Stomach (tissue), 9 donors: ENCODE measurements around the gene GUCY1A2. TPM values are rescaled to one million over a fixed set of nuclear protein-coding genes. Genes with fewer than 3 reads are reported as not detected.

Experiments
- DNase-seq, 2 donors: peaks; one replicate each; pipeline versions ENCODE4 v3.0.0 to v3.0.0-alpha.2; 2013 to 2019
- H3K27ac ChIP-seq, 5 donors: fragments of 200-600 bp in 4 of 5; sonication (generic) in 4 of 5; one replicate each; pipeline ENCODE4 v1.5.1; 2013 to 2019; ENCODE audit warnings: mild to moderate bottlenecking in 1 of 5, moderate library complexity in 1 of 5
- H3K27me3 ChIP-seq, 3 donors: fragments of 200-600 bp; sonication (generic); one replicate each; pipeline ENCODE4 v1.5.1; 2017 to 2019; ENCODE audit warnings: mixed run types in 1 of 3
- H3K36me3 ChIP-seq, 4 donors: fragments of 200-600 bp; sonication (generic); 1 replicate in 3 of 4; 2 replicates in 1 of 4; pipeline ENCODE4 v1.5.1; 2016 to 2019
- H3K4me1 ChIP-seq, 4 donors: fragments of 200-600 bp; sonication (generic); one replicate each; pipeline ENCODE4 v1.5.1; 2016 to 2019
- H3K4me3 ChIP-seq, 4 donors: fragments of 200-600 bp; sonication (generic) in 3 of 4; one replicate each; pipeline ENCODE4 v1.5.1; 2016 to 2019; ENCODE audit warnings: mild to moderate bottlenecking in 1 of 4
- H3K9me3 ChIP-seq, 4 donors: fragments of 200-600 bp; sonication (generic); one replicate each; pipeline ENCODE4 v1.5.1; 2016 to 2019
- EP300 ChIP-seq: sonication (generic); formaldehyde crosslinking; IDR thresholded peaks from one replicate; pipeline ENCODE4 v1.6.1; 2017; ENCODE audit warnings: antibody characterized with exemption
- POLR2A ChIP-seq, 4 donors: fragments of 450-650 bp; IDR thresholded peaks; one replicate each; pipeline ENCODE4 v1.6.1; 2016; ENCODE audit warnings: antibody characterized with exemption in 4 of 4, control low read depth in 2 of 4, mild to moderate bottlenecking in 1 of 4, moderate library complexity in 1 of 4
- POLR2AphosphoS5 ChIP-seq, 3 donors: sonication (generic); formaldehyde crosslinking; IDR thresholded peaks; one replicate each; pipeline ENCODE4 v1.6.1; 2016; ENCODE audit warnings: antibody characterized with exemption in 3 of 3
- WGBS, 5 donors: extraction: QIAGEN DNeasy Blood & Tissue Kit in 3 of 5; methylation state at CpG; one replicate each; pipeline versions ENCODE4 v1.1.5 to v1.1.7; 2013 to 2018; 5-methylcytosine and 5-hydroxymethylcytosine counted together
- intact Hi-C: fragments of 100-400 bp; cut with DNase I; formaldehyde crosslinking; loops from one replicate; pipeline ENCODE4 v1.15.1; 2023; ENCODE audit warnings: low total_unique reads
- polyA plus RNA-seq, 3 donors: library from polyadenylated mRNA; stranded (reverse); fragments of 200-250 nt; gene quantifications; one replicate each; pipeline ENCODE4 v1.2.3, GENCODE V29; 2013
- total RNA-seq, 5 donors: library from RNA; depleted of rRNA; stranded (reverse); fragments of >200 nt; gene quantifications; one replicate each; pipeline versions ENCODE4 v1.1.0 to v1.2.3, GENCODE V29; 2014 to 2016
- TF ChIP-seq, protein P1 (sequence below), 7 experiments: fragments of 450-650 bp in 4 of 7; fragments of 200-600 bp in 3 of 7; sonication (generic) in 3 of 7; IDR thresholded peaks; one replicate each; pipeline ENCODE4 v1.5.1; 2016 to 2019; ENCODE audit warnings: antibody characterized with exemption in 7 of 7, control low read depth in 2 of 7, mild to moderate bottlenecking in 1 of 7
- donor health status: healthy with polysubstance abuse.
- donor health status: Bipolar disorder and iron deficiency.
- donor health status: healthy.

Gene GUCY1A2
- total and polyA plus RNA-seq, 8 donors = 0.10 to 15.1 (median 4.3) TPM

DNA sequence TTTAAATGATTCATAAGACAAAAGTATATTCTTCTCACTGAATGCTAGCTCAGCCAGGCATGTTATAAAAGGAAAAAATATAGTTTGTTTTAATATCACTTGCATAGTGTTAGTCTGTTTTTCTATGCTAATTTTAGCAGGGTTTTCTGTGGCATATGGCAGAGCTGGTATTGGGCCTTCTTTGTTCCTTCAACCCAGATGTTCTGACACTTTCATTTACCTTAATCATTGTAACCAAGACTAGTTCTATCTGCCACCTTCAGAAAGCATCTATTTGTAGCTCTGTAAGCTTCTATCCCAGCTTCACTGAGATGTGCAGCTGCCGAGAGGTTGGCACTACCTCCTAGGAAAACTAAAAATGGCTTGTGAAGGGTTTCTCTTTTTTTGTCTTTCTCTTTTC lies 338.7 kb downstream of the GUCY1A2 start:
- H3K27me3 ChIP-seq = no peaks in the 10 kb centered on the region
- H3K4me1 ChIP-seq = no peaks in the 10 kb centered on the region
- WGBS, 5 donors = 88 to 100% (median 97%) methylated on average over 1 of the region's 1 CpG
- no peaks in the 10 kb centered on the region for H3K9me3 ChIP-seq
- H3K36me3 ChIP-seq = no peaks in the 10 kb centered on the region
- no peak for DNase-seq
- no peak overlapping the region for H3K4me3 ChIP-seq
- H3K27ac ChIP-seq = no peak overlapping the region
- intact Hi-C loops = no loop called here
- TF ChIP-seq, protein P1, sequence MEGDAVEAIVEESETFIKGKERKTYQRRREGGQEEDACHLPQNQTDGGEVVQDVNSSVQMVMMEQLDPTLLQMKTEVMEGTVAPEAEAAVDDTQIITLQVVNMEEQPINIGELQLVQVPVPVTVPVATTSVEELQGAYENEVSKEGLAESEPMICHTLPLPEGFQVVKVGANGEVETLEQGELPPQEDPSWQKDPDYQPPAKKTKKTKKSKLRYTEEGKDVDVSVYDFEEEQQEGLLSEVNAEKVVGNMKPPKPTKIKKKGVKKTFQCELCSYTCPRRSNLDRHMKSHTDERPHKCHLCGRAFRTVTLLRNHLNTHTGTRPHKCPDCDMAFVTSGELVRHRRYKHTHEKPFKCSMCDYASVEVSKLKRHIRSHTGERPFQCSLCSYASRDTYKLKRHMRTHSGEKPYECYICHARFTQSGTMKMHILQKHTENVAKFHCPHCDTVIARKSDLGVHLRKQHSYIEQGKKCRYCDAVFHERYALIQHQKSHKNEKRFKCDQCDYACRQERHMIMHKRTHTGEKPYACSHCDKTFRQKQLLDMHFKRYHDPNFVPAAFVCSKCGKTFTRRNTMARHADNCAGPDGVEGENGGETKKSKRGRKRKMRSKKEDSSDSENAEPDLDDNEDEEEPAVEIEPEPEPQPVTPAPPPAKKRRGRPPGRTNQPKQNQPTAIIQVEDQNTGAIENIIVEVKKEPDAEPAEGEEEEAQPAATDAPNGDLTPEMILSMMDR (IDR thresholded peaks at IDR 0.05) = no peak
- TF ChIP-seq EP300 (no peak), POLR2AphosphoS5 (IDR thresholded peaks at IDR 0.05) (no peak), POLR2A (IDR thresholded peaks at IDR 0.05) (no peak)

DNA sequence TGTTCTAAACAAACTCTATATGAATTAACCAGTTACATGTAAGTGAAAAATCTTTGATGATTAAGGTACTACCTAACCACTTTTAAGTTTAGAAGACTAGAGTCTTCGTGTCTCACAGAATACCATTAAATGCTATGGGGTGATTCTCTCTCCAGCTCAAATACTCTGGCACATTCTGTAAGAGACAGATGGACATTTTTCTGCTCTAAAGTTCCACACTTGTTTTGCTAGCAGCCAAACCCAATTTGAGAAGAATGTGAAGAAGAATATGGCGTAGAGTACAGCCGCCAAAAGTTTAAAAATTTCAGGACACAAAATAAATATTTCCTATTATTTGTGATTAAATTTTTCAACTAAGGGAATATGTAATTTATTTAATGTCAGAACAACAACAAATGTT lies 339.1 kb downstream of the GUCY1A2 start:
- Histone ChIP-seq H3K27ac (no peak overlapping the region), H3K9me3 (no peaks in the 10 kb centered on the region), H3K4me3 (no peak overlapping the region), H3K36me3 (no peaks in the 10 kb centered on the region), H3K27me3 (no peaks in the 10 kb centered on the region), H3K4me1 (no peaks in the 10 kb centered on the region)
- TF ChIP-seq, protein P1 (IDR thresholded peaks at IDR 0.05) = no peak
- no peak for TF ChIP-seq POLR2AphosphoS5 (IDR thresholded peaks at IDR 0.05)
- TF ChIP-seq POLR2A (IDR thresholded peaks at IDR 0.05) = no peak
- TF ChIP-seq EP300 = no peak
- WGBS, 5 donors = 82 to 91% (median 85%) methylated on average over 3 of the region's 3 CpGs
- intact Hi-C loops = no loop called here
- DNase-seq = no peak

DNA sequence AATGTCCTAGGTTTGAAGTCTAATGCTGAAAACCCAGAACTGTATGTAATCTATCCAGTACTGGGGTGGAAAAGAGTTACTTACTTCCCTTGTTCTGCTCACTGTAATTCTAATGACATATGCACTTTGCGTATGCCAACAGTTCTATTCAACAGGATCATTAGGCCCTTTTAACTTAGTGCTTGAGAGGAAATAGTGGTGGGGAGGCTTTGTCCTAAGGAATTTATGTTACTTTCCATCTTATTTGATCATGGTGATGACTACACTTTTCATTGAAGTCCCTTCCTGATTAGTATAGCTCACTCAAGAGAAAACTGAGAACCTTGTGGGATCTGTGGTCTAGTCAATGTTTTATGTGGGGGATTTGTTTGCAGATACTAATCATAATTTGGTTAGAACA lies 348.2 kb downstream of the GUCY1A2 start:
- no peaks in the 10 kb centered on the region for H3K9me3 ChIP-seq
- H3K4me3 ChIP-seq = no peak overlapping the region
- intact Hi-C loops = no loop called here
- no peaks in the 10 kb centered on the region for H3K4me1 ChIP-seq
- no peaks in the 10 kb centered on the region for H3K27me3 ChIP-seq
- WGBS, 5 donors = 91 to 94% (median 91%) methylated on average over 1 of the region's 1 CpG
- H3K36me3 ChIP-seq = no peaks in the 10 kb centered on the region
- TF ChIP-seq POLR2AphosphoS5 (IDR thresholded peaks at IDR 0.05) (no peak), POLR2A (IDR thresholded peaks at IDR 0.05) (no peak), EP300 (no peak)
- TF ChIP-seq, protein P1 (IDR thresholded peaks at IDR 0.05) = no peak
- H3K27ac ChIP-seq = no peak overlapping the region
- DNase-seq = no peak

DNA sequence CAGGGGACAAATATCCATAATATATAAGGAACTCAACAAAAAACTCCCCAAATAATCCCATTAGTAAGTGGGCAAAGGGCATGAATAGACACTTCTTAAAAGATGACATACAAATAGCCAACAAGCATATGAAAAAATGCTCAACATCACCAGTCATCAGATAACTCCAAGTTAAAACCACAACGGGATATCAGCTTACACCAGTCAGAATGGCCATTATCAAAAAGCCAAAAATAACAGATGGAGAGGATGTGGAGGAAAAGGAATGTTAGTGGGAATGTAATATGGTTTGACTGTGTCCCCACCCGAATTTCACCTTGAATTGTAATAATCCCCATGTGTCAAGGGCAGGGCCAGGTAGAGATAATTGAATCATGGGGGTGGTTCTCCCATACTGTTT lies 350.1 kb downstream of the GUCY1A2 start:
- intact Hi-C loops = no loop called here
- no peaks in the 10 kb centered on the region for H3K27me3 ChIP-seq
- DNase-seq = no peak
- H3K9me3 ChIP-seq = no peaks in the 10 kb centered on the region
- H3K27ac ChIP-seq = no peak overlapping the region
- H3K4me1 ChIP-seq = no peaks in the 10 kb centered on the region
- H3K36me3 ChIP-seq = no peaks in the 10 kb centered on the region
- no peak overlapping the region for H3K4me3 ChIP-seq
- WGBS, 5 donors = 50 to 77% (median 76%) methylated on average over 2 of the region's 2 CpGs
- no peak for TF ChIP-seq POLR2AphosphoS5 (IDR thresholded peaks at IDR 0.05)
- TF ChIP-seq EP300 = no peak
- TF ChIP-seq, protein P1 (IDR thresholded peaks at IDR 0.05) = no peak
- TF ChIP-seq POLR2A (IDR thresholded peaks at IDR 0.05) = no peak
